GM12878 (cell line): Measurements from ENCODE around the gene CLINT1. TPM values are rescaled to one million over a fixed set of nuclear protein-coding genes. Genes with fewer than 3 reads are reported as not detected.
A peak's percentile ranks its signal among the peaks of the same experiment; 100 is the strongest.

Experiments
- BHLHE40 ChIP-seq, 2 experiments: fragments of 450-650 bp in 1 of 2; IDR thresholded peaks; 2 replicates each; pipeline ENCODE4 v1.6.1; 2011 to 2017; ENCODE audit warnings: low read depth in 2 of 2, borderline replicate concordance in 1 of 2, improper control_type of control experiment in 1 of 2, low read length in 1 of 2, mild to moderate bottlenecking in 1 of 2
- CREB1 ChIP-seq: IDR thresholded peaks from 2 replicates; pipeline ENCODE4 v1.6.1; 2012; ENCODE audit warnings: low read depth, mild to moderate bottlenecking, inconsistent platforms
- JUNB ChIP-seq: IDR thresholded peaks from 2 replicates; pipeline ENCODE4 v1.6.1; 2016; ENCODE audit warnings: antibody characterized with exemption, mild to moderate bottlenecking
- MTA2 ChIP-seq: fragments of 450-650 bp; IDR thresholded peaks from 2 replicates; pipeline ENCODE4 v1.6.1; 2016; ENCODE audit warnings: low read depth, mild to moderate bottlenecking, moderate library complexity
- NFIC ChIP-seq: IDR thresholded peaks from 2 replicates; pipeline ENCODE4 v1.6.1; 2012; ENCODE audit warnings: low read depth, mild to moderate bottlenecking, inconsistent platforms, low read length, moderate library complexity
- NFXL1 ChIP-seq: fragments of 450-650 bp; IDR thresholded peaks from 2 replicates; pipeline ENCODE4 v1.6.1; 2017; ENCODE audit warnings: antibody characterized with exemption, mild to moderate bottlenecking, borderline replicate concordance
- TBL1XR1 ChIP-seq: IDR thresholded peaks from 2 replicates; pipeline ENCODE4 v1.6.1; 2012; ENCODE audit warnings: low read depth, low read length, improper control_type of control experiment
- ZNF384 ChIP-seq: IDR thresholded peaks from 2 replicates; pipeline ENCODE4 v1.6.1; 2012; ENCODE audit warnings: low read depth, mild to moderate bottlenecking, low read length, improper control_type of control experiment, borderline replicate concordance
- polyA plus RNA-seq, 11 experiments: library from polyadenylated mRNA; depleted of rRNA in 4 of 11; unstranded in 6 of 11; stranded (reverse) in 5 of 11; fragments of >200 nt; fragmentation: Nextera tagmentation in 4 of 11; fragmentation: Illumina TruSeq in 1 of 11; extraction: Ambion mirVana in 4 of 11; extraction: Trizol in 1 of 11; gene quantifications; 1 replicate in 1 of 11; 2 replicates in 10 of 11; pipeline versions ENCODE4 v1.2.1 to v1.2.3, GENCODE V29; 2011 to 2016; ENCODE audit warnings: inconsistent platforms in 2 of 11, missing spikeins in 2 of 11, low read depth in 1 of 11
- total RNA-seq, 4 experiments: library from RNA; depleted of rRNA in 3 of 4; stranded (reverse); fragments of >200 nt in 3 of 4; fragmentation: Illumina TruSeq in 1 of 4; extraction: Trizol in 1 of 4; gene quantifications; 2 replicates each; pipeline versions ENCODE4 v1.2.1 to v1.2.3, GENCODE V29; 2013 to 2021
- TF ChIP-seq, protein P1 (sequence below): fragments of 450-650 bp; IDR thresholded peaks from 2 replicates; pipeline ENCODE4 v1.6.1; 2017; ENCODE audit warnings: mild to moderate bottlenecking, moderate library complexity
- TF ChIP-seq, protein P2 (sequence below): IDR thresholded peaks from 2 replicates; pipeline ENCODE4 v1.6.1; 2011; ENCODE audit warnings: low read depth, mild to moderate bottlenecking, low read length, moderate library complexity, borderline replicate concordance; ENCODE audit errors: extremely low read depth
- TF ChIP-seq, protein P3 (sequence below): IDR thresholded peaks from 2 replicates; pipeline ENCODE4 v1.6.1; 2012; ENCODE audit warnings: low read depth, low read length, improper control_type of control experiment
- TF ChIP-seq, protein P4 (sequence below): fragments of 450-650 bp; IDR thresholded peaks from 2 replicates; pipeline ENCODE4 v1.6.1; 2017; ENCODE audit warnings: low read depth, mild to moderate bottlenecking, moderate library complexity
- TF ChIP-seq, protein P5 (sequence below): fragments of 150-350 bp; IDR thresholded peaks from 2 replicates; pipeline ENCODE4 v1.6.1; 2016; ENCODE audit warnings: low read depth, low read length
- TF ChIP-seq, protein P6 (sequence below), 3 experiments: IDR thresholded peaks in 2 of 3; conservative IDR thresholded peaks in 1 of 3; 2 replicates each; pipeline ENCODE4 v1.5.1; 2011; ENCODE audit warnings: low read depth in 3 of 3, low read length in 3 of 3, mild to moderate bottlenecking in 3 of 3, control low read depth in 2 of 3, moderate library complexity in 2 of 3, inconsistent platforms in 1 of 3, mixed read lengths in 1 of 3; ENCODE audit not compliant: control insufficient read depth in 2 of 3, insufficient read depth in 1 of 3; ENCODE audit errors: extremely low read depth in 1 of 3

Gene CLINT1
- total and polyA plus RNA-seq, 10 of the 15 experiments (the other 5 are each of a cell fraction or from before 2014, with no cell fraction given) = 30.0 to 136 (median 105) TPM

DNA sequence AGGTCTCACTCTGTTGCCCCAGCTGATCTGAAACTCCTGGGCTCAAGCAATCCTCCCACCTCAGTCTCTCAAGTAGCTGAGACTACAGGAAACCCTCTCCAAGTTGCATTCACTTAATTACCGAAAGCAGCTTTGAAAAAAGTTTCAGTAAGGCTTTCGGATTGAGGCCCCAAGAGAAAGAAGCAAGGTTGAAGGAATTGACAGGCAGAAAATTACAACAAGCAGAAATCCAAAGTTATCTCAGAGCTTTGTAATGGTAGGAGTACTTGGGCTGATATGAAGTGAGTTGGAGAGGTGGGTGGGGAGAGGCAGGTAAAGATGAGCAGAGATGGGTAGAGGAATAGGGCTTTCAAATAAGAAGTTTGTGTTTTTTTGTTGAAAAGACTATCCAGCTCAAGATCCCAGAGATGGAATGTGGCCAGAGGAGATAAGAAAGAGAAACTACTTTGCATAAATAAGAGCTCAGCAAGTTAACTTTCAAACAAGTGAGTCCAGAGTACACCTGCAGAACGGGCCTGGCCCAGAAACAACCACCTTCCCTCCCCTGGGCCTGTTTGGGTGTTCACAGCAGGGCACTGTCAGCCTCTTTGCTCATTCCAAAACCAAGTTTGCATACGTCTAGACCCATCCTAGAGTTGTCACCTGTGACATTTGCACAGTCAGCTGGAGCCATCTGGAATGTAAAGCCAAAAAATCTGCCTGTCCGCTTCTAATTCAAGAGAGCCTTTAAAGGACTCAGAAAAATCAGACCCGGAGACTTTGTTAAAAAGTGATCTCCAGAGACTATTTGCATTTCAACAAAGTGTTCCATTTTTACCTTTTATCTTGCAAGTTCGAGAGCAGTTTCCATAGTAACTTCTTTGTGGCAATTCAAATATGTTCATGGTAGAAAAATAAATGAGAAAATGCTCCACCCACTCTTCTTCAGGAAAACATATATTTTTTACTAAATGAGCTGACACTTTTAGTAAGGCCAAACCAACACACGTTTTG, 2.2 kb upstream of the CLINT1 start (continued):
- TF ChIP-seq, protein P1, sequence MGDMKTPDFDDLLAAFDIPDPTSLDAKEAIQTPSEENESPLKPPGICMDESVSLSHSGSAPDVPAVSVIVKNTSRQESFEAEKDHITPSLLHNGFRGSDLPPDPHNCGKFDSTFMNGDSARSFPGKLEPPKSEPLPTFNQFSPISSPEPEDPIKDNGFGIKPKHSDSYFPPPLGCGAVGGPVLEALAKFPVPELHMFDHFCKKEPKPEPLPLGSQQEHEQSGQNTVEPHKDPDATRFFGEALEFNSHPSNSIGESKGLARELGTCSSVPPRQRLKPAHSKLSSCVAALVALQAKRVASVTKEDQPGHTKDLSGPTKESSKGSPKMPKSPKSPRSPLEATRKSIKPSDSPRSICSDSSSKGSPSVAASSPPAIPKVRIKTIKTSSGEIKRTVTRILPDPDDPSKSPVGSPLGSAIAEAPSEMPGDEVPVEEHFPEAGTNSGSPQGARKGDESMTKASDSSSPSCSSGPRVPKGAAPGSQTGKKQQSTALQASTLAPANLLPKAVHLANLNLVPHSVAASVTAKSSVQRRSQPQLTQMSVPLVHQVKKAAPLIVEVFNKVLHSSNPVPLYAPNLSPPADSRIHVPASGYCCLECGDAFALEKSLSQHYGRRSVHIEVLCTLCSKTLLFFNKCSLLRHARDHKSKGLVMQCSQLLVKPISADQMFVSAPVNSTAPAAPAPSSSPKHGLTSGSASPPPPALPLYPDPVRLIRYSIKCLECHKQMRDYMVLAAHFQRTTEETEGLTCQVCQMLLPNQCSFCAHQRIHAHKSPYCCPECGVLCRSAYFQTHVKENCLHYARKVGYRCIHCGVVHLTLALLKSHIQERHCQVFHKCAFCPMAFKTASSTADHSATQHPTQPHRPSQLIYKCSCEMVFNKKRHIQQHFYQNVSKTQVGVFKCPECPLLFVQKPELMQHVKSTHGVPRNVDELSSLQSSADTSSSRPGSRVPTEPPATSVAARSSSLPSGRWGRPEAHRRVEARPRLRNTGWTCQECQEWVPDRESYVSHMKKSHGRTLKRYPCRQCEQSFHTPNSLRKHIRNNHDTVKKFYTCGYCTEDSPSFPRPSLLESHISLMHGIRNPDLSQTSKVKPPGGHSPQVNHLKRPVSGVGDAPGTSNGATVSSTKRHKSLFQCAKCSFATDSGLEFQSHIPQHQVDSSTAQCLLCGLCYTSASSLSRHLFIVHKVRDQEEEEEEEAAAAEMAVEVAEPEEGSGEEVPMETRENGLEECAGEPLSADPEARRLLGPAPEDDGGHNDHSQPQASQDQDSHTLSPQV = no peak
- peak; percentile 86 for TF ChIP-seq JUNB
- no peak for TF ChIP-seq NFXL1
- TF ChIP-seq MTA2 = peak; percentile 85
- TF ChIP-seq, protein P2, sequence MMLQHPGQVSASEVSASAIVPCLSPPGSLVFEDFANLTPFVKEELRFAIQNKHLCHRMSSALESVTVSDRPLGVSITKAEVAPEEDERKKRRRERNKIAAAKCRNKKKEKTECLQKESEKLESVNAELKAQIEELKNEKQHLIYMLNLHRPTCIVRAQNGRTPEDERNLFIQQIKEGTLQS = no peak
- TF ChIP-seq, protein P3, sequence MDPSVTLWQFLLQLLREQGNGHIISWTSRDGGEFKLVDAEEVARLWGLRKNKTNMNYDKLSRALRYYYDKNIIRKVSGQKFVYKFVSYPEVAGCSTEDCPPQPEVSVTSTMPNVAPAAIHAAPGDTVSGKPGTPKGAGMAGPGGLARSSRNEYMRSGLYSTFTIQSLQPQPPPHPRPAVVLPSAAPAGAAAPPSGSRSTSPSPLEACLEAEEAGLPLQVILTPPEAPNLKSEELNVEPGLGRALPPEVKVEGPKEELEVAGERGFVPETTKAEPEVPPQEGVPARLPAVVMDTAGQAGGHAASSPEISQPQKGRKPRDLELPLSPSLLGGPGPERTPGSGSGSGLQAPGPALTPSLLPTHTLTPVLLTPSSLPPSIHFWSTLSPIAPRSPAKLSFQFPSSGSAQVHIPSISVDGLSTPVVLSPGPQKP = no peak
- TF ChIP-seq CREB1 = peak; percentile 56; the same call in 1 of the 2 replicates
- TF ChIP-seq ZNF384 = peak; percentile 93
- TF ChIP-seq, protein P4, sequence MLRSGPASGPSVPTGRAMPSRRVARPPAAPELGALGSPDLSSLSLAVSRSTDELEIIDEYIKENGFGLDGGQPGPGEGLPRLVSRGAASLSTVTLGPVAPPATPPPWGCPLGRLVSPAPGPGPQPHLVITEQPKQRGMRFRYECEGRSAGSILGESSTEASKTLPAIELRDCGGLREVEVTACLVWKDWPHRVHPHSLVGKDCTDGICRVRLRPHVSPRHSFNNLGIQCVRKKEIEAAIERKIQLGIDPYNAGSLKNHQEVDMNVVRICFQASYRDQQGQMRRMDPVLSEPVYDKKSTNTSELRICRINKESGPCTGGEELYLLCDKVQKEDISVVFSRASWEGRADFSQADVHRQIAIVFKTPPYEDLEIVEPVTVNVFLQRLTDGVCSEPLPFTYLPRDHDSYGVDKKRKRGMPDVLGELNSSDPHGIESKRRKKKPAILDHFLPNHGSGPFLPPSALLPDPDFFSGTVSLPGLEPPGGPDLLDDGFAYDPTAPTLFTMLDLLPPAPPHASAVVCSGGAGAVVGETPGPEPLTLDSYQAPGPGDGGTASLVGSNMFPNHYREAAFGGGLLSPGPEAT = peak; percentile 88
- peak; percentile 89 for TF ChIP-seq TBL1XR1
- TF ChIP-seq, protein P5, sequence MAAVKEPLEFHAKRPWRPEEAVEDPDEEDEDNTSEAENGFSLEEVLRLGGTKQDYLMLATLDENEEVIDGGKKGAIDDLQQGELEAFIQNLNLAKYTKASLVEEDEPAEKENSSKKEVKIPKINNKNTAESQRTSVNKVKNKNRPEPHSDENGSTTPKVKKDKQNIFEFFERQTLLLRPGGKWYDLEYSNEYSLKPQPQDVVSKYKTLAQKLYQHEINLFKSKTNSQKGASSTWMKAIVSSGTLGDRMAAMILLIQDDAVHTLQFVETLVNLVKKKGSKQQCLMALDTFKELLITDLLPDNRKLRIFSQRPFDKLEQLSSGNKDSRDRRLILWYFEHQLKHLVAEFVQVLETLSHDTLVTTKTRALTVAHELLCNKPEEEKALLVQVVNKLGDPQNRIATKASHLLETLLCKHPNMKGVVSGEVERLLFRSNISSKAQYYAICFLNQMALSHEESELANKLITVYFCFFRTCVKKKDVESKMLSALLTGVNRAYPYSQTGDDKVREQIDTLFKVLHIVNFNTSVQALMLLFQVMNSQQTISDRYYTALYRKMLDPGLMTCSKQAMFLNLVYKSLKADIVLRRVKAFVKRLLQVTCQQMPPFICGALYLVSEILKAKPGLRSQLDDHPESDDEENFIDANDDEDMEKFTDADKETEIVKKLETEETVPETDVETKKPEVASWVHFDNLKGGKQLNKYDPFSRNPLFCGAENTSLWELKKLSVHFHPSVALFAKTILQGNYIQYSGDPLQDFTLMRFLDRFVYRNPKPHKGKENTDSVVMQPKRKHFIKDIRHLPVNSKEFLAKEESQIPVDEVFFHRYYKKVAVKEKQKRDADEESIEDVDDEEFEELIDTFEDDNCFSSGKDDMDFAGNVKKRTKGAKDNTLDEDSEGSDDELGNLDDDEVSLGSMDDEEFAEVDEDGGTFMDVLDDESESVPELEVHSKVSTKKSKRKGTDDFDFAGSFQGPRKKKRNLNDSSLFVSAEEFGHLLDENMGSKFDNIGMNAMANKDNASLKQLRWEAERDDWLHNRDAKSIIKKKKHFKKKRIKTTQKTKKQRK = no peak
- TF ChIP-seq, protein P6, sequence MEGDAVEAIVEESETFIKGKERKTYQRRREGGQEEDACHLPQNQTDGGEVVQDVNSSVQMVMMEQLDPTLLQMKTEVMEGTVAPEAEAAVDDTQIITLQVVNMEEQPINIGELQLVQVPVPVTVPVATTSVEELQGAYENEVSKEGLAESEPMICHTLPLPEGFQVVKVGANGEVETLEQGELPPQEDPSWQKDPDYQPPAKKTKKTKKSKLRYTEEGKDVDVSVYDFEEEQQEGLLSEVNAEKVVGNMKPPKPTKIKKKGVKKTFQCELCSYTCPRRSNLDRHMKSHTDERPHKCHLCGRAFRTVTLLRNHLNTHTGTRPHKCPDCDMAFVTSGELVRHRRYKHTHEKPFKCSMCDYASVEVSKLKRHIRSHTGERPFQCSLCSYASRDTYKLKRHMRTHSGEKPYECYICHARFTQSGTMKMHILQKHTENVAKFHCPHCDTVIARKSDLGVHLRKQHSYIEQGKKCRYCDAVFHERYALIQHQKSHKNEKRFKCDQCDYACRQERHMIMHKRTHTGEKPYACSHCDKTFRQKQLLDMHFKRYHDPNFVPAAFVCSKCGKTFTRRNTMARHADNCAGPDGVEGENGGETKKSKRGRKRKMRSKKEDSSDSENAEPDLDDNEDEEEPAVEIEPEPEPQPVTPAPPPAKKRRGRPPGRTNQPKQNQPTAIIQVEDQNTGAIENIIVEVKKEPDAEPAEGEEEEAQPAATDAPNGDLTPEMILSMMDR (IDR thresholded peaks at IDR 0.05 in 2 of 3, conservative IDR thresholded peaks at IDR 0.05 in 1 of 3; ENCODE audit: control insufficient read depth in 2 of 3, extremely low read depth in 1 of 3, insufficient read depth in 1 of 3, low read depth in 3 of 3, low read length in 3 of 3) = no peak
- TF ChIP-seq NFIC = peak; percentile 98
- peak; percentile 83 to 88 for TF ChIP-seq BHLHE40 (IDR thresholded peaks at IDR 0.05; ENCODE audit: borderline replicate concordance in 1 of 2, low read depth in 2 of 2, low read length in 1 of 2)
